ENCODE measurements around the gene PER2. TPM values are rescaled to one million over a fixed set of nuclear protein-coding genes. Genes with fewer than 3 reads are reported as not detected.
A peak's percentile ranks its signal among the peaks of the same experiment; 100 is the strongest.

PER2 gene
- total RNA-seq, 4 donors from 2014 or later: 6.2 to 28.0 (median 12.0) TPM

- H3K27ac ChIP-seq: peak overlapping the region; percentile 94 to 99 (median 98)
- peak in 1 of 4 donors; percentile 23 for TF ChIP-seq POLR2A (IDR thresholded peaks at IDR 0.05)
- TF ChIP-seq CTCF (IDR thresholded peaks at IDR 0.05): peak in 1 of 6 experiments; percentile 4
- H3K9me3 ChIP-seq: no peaks in the 10 kb centered on the region
- intact Hi-C loops (cut with DNase I): no loop called here
- H3K36me3 ChIP-seq: peaks cover 0 to 4% (median 0%) of the 10 kb centered on the region in 3 donors
- no peaks in the 10 kb centered on the region for H3K27me3 ChIP-seq
- peak overlapping the region; percentile 80 to 97 (median 86) for H3K4me3 ChIP-seq
- peaks cover 43 to 86% (median 57%) of the 10 kb centered on the region in 3 donors for H3K4me1 ChIP-seq
- 21 to 53% methylated on average over 9 to 10 of the region's 11 CpGs for WGBS, 2 donors
- DNase-seq: no peak
Observed at GRCh38 chr2:238286987-238287736, 1.2 kb downstream of the PER2 start.

- Histone ChIP-seq H3K9me3 (no peaks in the 10 kb centered on the region), H3K27me3 (no peaks in the 10 kb centered on the region), H3K4me1 (peaks cover 43 to 90% (median 60%) of the 10 kb centered on the region in 3 donors), H3K27ac (peak overlapping the region; percentile 94 to 99 (median 98)), H3K4me3 (peak overlapping the region; percentile 80 to 97 (median 86)), H3K36me3 (peaks cover 0 to 4% (median 0%) of the 10 kb centered on the region in 3 donors)
- intact Hi-C loops (cut with DNase I): no loop called here
- WGBS, 2 donors: 19 to 32% methylated on average over 6 of the region's 7 CpGs
- DNase-seq: no peak
- TF ChIP-seq POLR2A (IDR thresholded peaks at IDR 0.05): no peak
- peak in 1 of 6 experiments; percentile 17 for TF ChIP-seq CTCF (IDR thresholded peaks at IDR 0.05)
Observed at GRCh38 chr2:238286551-238286950, 1.9 kb downstream of the PER2 start.

GRCh38 chr2:238286095-238286494 is 2.3 kb downstream of the PER2 start:
- Histone ChIP-seq H3K27me3 (no peaks in the 10 kb centered on the region), H3K4me3 (peak overlapping the region in 3 of 4 donors; percentile 84 to 97 (median 87)), H3K36me3 (peaks cover 0 to 4% (median 0%) of the 10 kb centered on the region in 3 donors), H3K9me3 (no peaks in the 10 kb centered on the region), H3K4me1 (peaks cover 43 to 88% (median 58%) of the 10 kb centered on the region in 3 donors), H3K27ac (peak overlapping the region; percentile 94 to 99 (median 98))
- intact Hi-C loops (cut with DNase I): no loop called here
- WGBS, 2 donors: 4 to 19% methylated on average over 6 to 7 of the region's 7 CpGs
- no peak for DNase-seq
- no peak for TF ChIP-seq CTCF (IDR thresholded peaks at IDR 0.05)
- TF ChIP-seq POLR2A (IDR thresholded peaks at IDR 0.05): no peak

GRCh38 chr2:238285653-238286082 is 2.7 kb downstream of the PER2 start:
- 26 to 38% methylated on average over 7 of the region's 7 CpGs for WGBS, 2 donors
- H3K27ac ChIP-seq: peak overlapping the region; percentile 94 to 99 (median 98)
- H3K4me3 ChIP-seq: peak overlapping the region in 3 of 4 donors; percentile 84 to 97 (median 87)
- peak; percentile 20 for DNase-seq
- no peaks in the 10 kb centered on the region for H3K27me3 ChIP-seq
- TF ChIP-seq POLR2A (IDR thresholded peaks at IDR 0.05) (peak in 1 of 4 donors; percentile 38), CTCF (IDR thresholded peaks at IDR 0.05) (peak in 2 of 6 experiments; percentile 21 to 23)
- peaks cover 0 to 4% (median 0%) of the 10 kb centered on the region in 3 donors for H3K36me3 ChIP-seq
- no peaks in the 10 kb centered on the region for H3K9me3 ChIP-seq
- intact Hi-C loops (cut with DNase I): no loop called here
- peaks cover 43 to 86% (median 54%) of the 10 kb centered on the region in 3 donors for H3K4me1 ChIP-seq

Data from esophagus squamous epithelium (tissue), 5 donors.